H9 (cell line): ENCODE results near the gene PAGE2B. TPM values are rescaled to one million over a fixed set of nuclear protein-coding genes. Genes with fewer than 3 reads are reported as not detected.
"Not testable (repeated sequence)": the region's sequence is repeated elsewhere in the genome, so short reads cannot be mapped to it uniquely, and the experiment has no call there.

Source experiments
- DNase-seq: peaks from one replicate; pipeline ENCODE4 v3.0.0-alpha.2; 2017
- H2AFZ ChIP-seq: one replicate; pipeline ENCODE4 v1.6.1; 2013; ENCODE audit warnings: mild to moderate bottlenecking, low read length, control low read depth, moderate library complexity
- H2AK5ac ChIP-seq: 2 replicates; pipeline ENCODE4 v1.6.1; 2013; ENCODE audit warnings: low read length, control low read depth, mixed read lengths; ENCODE audit not compliant: insufficient read length
- H2BK120ac ChIP-seq: one replicate; pipeline ENCODE4 v1.6.1; 2013; ENCODE audit warnings: low read depth, mild to moderate bottlenecking, low read length, control low read depth, inconsistent platforms; ENCODE audit not compliant: poor library complexity, severe bottlenecking
- H2BK12ac ChIP-seq: 2 replicates; pipeline ENCODE4 v1.6.1; 2013; ENCODE audit warnings: low read length, control low read depth, mixed read lengths, low read depth; ENCODE audit not compliant: insufficient read length
- H2BK15ac ChIP-seq: 2 replicates; pipeline ENCODE4 v1.6.1; 2013; ENCODE audit warnings: low read depth, low read length, control low read depth
- H2BK20ac ChIP-seq: one replicate; pipeline ENCODE4 v1.6.1; 2013; ENCODE audit warnings: low read depth, mild to moderate bottlenecking, low read length, control low read depth, inconsistent platforms; ENCODE audit not compliant: poor library complexity, severe bottlenecking
- H2BK5ac ChIP-seq: 2 replicates; pipeline ENCODE4 v1.6.1; 2013; ENCODE audit warnings: low read length, control low read depth, mixed read lengths; ENCODE audit not compliant: insufficient read length
- H3K14ac ChIP-seq: 2 replicates; pipeline ENCODE4 v1.6.1; 2013; ENCODE audit warnings: low read length, control low read depth; ENCODE audit not compliant: insufficient read depth
- H3K18ac ChIP-seq: 2 replicates; pipeline ENCODE4 v1.6.1; 2013; ENCODE audit warnings: low read depth, mild to moderate bottlenecking, mixed read lengths, low read length, control low read depth; ENCODE audit not compliant: insufficient read length
- H3K23ac ChIP-seq: 2 replicates; pipeline ENCODE4 v1.6.1; 2013; ENCODE audit warnings: low read length, control low read depth, mixed read lengths, low read depth; ENCODE audit not compliant: insufficient read length
- H3K23me2 ChIP-seq: 2 replicates; pipeline ENCODE4 v1.6.1; 2013; ENCODE audit warnings: low read depth, mild to moderate bottlenecking, mixed read lengths, low read length, control low read depth; ENCODE audit not compliant: insufficient read length, poor library complexity, severe bottlenecking
- H3K27ac ChIP-seq: 2 replicates; pipeline ENCODE4 v1.5.1; 2013; ENCODE audit warnings: low read length, control low read depth, mixed read lengths, low read depth; ENCODE audit not compliant: insufficient read length
- H3K27me3 ChIP-seq: 2 replicates; pipeline ENCODE4 v1.6.1; 2013; ENCODE audit warnings: low read length, control low read depth, inconsistent platforms; ENCODE audit not compliant: insufficient read depth
- H3K4ac ChIP-seq: 2 replicates; pipeline ENCODE4 v1.6.1; 2013; ENCODE audit warnings: low read depth, mild to moderate bottlenecking, control low read depth, inconsistent platforms, low read length, moderate library complexity
- H3K4me1 ChIP-seq: 2 replicates; pipeline ENCODE4 v1.6.1; 2013; ENCODE audit warnings: low read length, control low read depth, inconsistent platforms; ENCODE audit not compliant: insufficient read depth
- H3K4me2 ChIP-seq: 2 replicates; pipeline ENCODE4 v1.6.1; 2013; ENCODE audit warnings: low read length, control low read depth, mixed read lengths; ENCODE audit not compliant: insufficient read length, insufficient read depth
- H3K56ac ChIP-seq: 2 replicates; pipeline ENCODE4 v1.6.1; 2013; ENCODE audit warnings: low read depth, mild to moderate bottlenecking, mixed read lengths, low read length, control low read depth; ENCODE audit not compliant: insufficient read length
- H3K79me1 ChIP-seq: 2 replicates; pipeline ENCODE4 v1.6.1; 2013; ENCODE audit warnings: low read depth, mild to moderate bottlenecking, moderate library complexity, low read length, control low read depth, inconsistent platforms; ENCODE audit not compliant: insufficient read depth, poor library complexity, severe bottlenecking
- H3K79me2 ChIP-seq: 2 replicates; pipeline ENCODE4 v1.6.1; 2013; ENCODE audit warnings: low read length, control low read depth, inconsistent platforms; ENCODE audit not compliant: insufficient read depth
- H3K9ac ChIP-seq: 2 replicates; pipeline ENCODE4 v1.6.1; 2013; ENCODE audit warnings: low read length, control low read depth, mixed read lengths; ENCODE audit not compliant: insufficient read length; ENCODE audit errors: extremely low read depth
- H3K9me3 ChIP-seq: one replicate; pipeline ENCODE4 v1.6.1; 2013; ENCODE audit warnings: low read depth, low read length, inconsistent platforms; ENCODE audit not compliant: control insufficient read depth
- H3T11ph ChIP-seq: one replicate; pipeline ENCODE4 v1.6.1; 2013; ENCODE audit warnings: mild to moderate bottlenecking, low read length, control low read depth, inconsistent platforms
- H4K20me1 ChIP-seq: one replicate; pipeline ENCODE4 v1.6.1; 2013; ENCODE audit not compliant: control insufficient read depth, insufficient read length, insufficient read depth
- H4K5ac ChIP-seq: 2 replicates; pipeline ENCODE4 v1.6.1; 2013; ENCODE audit warnings: low read depth, mild to moderate bottlenecking, mixed read lengths, low read length, control low read depth; ENCODE audit not compliant: insufficient read length
- H4K8ac ChIP-seq: replicated peaks from 2 replicates; pipeline ENCODE4 v1.6.1; 2013; ENCODE audit warnings: low read length, control low read depth, mixed read lengths, low read depth; ENCODE audit not compliant: insufficient read length
- H4K91ac ChIP-seq: 2 replicates; pipeline ENCODE4 v1.6.1; 2013; ENCODE audit warnings: low read depth, mild to moderate bottlenecking, moderate library complexity, mixed read lengths, low read length, control low read depth; ENCODE audit not compliant: insufficient read length
- H3K27ac Mint-ChIP-seq, 3 experiments: 2 replicates in 2 of 3; 3 replicates in 1 of 3; pipeline ENCODE4 v1.8.0; 2020 to 2021; ENCODE audit warnings: mixed read lengths in 3 of 3, mild to moderate bottlenecking in 1 of 3, moderate library complexity in 1 of 3
- H3K27me3 Mint-ChIP-seq: 2 replicates; pipeline ENCODE4 v1.8.0; 2021; ENCODE audit warnings: low read depth, mild to moderate bottlenecking, moderate library complexity, mixed read lengths
- H3K36me3 Mint-ChIP-seq, 3 experiments: 2 replicates in 2 of 3; 3 replicates in 1 of 3; pipeline ENCODE4 v1.8.0; 2020 to 2021; ENCODE audit warnings: low read depth in 3 of 3, mixed read lengths in 3 of 3; ENCODE audit not compliant: insufficient read depth in 1 of 3
- H3K4me1 Mint-ChIP-seq, 2 experiments: 2 replicates each; pipeline ENCODE4 v1.8.0; 2020; ENCODE audit warnings: mixed read lengths in 2 of 2
- H3K4me3 Mint-ChIP-seq, 2 experiments: 2 replicates in 1 of 2; 3 replicates in 1 of 2; pipeline ENCODE4 v1.8.0; 2020 to 2021; ENCODE audit warnings: mild to moderate bottlenecking in 2 of 2, mixed read lengths in 2 of 2, moderate library complexity in 1 of 2
- H3K9me3 Mint-ChIP-seq, 2 experiments: 2 replicates in 1 of 2; 3 replicates in 1 of 2; pipeline ENCODE4 v1.8.0; 2020; ENCODE audit warnings: mild to moderate bottlenecking in 2 of 2, mixed read lengths in 2 of 2, moderate library complexity in 1 of 2
- WGBS: extraction: QIAGEN DNeasy Blood & Tissue Kit; methylation state at CpG from one replicate; pipeline ENCODE4 v1.1.7; 2013; ENCODE audit warnings: missing lambda C conversion rate, low lambda C conversion rate, mixed read lengths; ENCODE audit not compliant: insufficient read length; ENCODE audit errors: extremely low coverage; 5-methylcytosine and 5-hydroxymethylcytosine counted together
- total RNA-seq: library from RNA; stranded (reverse); gene quantifications from 2 replicates; pipeline ENCODE4 v1.2.1, GENCODE V29; 2021
- TF ChIP-seq, protein P1 (sequence below): fragments of 200-600 bp; sonication (generic); conservative IDR thresholded peaks from 3 replicates; pipeline ENCODE4 v1.8.0; 2021; ENCODE audit warnings: antibody characterized with exemption, mild to moderate bottlenecking

The PAGE2B gene
- total RNA-seq, 1 experiment from 2014 or later: not detected

DNA sequence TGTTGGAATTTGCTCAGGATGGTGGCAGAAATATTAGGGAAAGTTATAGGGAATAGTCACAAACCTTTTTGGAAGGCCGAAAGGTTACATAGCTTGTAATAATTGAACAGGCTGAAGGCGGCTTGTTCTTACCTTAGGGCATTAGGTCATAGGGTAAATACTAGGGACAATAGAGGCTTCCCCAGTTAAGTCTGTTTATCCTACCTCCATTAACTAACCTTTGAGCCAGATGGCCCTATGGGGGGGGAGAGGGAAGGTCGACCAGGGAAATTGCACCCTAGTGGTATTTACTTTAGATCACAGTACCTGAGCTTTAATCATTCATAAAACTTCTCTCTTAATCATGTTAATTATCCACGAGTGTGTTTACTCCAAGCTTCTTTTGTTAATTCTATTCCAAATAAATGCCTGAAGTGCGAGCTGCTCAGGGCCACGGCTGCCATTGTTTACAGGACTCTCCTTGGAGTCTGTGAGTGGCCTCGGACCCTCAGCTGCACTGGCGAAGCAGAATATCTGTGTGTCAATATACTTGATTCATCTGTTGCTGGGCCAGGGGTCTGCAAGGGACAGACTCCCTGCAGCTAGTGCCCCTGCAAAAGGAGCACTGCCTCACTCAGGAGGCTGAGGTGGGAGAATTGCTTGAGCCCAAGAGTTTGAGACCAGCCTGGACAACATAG is 36.9 kb downstream of the PAGE2B start:
- Mint-ChIP-seq H3K27me3 (peaks cover 4% of the 10 kb centered on the region), H3K9me3 (peaks cover 62 to 81% of the 10 kb centered on the region in 2 experiments), H3K36me3 (peaks cover 0 to 3% (median 0%) of the 10 kb centered on the region in 3 experiments; a peak in 2 of 7 replicates), H3K27ac (no peak overlapping the region), H3K4me3 (no peak overlapping the region), H3K4me1 (0 out of 4 replicates have a peak, but pooled peaks cover 0 to 2% of the 10 kb centered on the region in 2 experiments)
- Histone ChIP-seq H4K5ac (no peak overlapping the region), H3K79me2 (no peaks in the 10 kb centered on the region), H3K18ac (no peak overlapping the region), H4K20me1 (no peaks in the 10 kb centered on the region), H3K9ac (no peak overlapping the region), H2AFZ (no peak overlapping the region), H3K4ac (no peak overlapping the region), H3K56ac (no peak overlapping the region), H3K4me2 (no peak overlapping the region), H2BK5ac (no peak overlapping the region), H3K23ac (no peak overlapping the region), H2BK15ac (no peak overlapping the region), H3K27me3 (no peaks in the 10 kb centered on the region), H3T11ph (no peak overlapping the region), H4K91ac (no peak overlapping the region), H3K23me2 (no peaks in the 10 kb centered on the region), H2BK12ac (no peak overlapping the region), H4K8ac (no peak overlapping the region), H3K4me1 (no peaks in the 10 kb centered on the region), H2AK5ac (no peak overlapping the region), H3K79me1 (no peaks in the 10 kb centered on the region), H2BK120ac (no peak overlapping the region), H3K14ac (no peak overlapping the region), H3K9me3 (peaks cover 23% of the 10 kb centered on the region), H2BK20ac (no peak overlapping the region), H3K27ac (no peak overlapping the region)
- TF ChIP-seq, protein P1, sequence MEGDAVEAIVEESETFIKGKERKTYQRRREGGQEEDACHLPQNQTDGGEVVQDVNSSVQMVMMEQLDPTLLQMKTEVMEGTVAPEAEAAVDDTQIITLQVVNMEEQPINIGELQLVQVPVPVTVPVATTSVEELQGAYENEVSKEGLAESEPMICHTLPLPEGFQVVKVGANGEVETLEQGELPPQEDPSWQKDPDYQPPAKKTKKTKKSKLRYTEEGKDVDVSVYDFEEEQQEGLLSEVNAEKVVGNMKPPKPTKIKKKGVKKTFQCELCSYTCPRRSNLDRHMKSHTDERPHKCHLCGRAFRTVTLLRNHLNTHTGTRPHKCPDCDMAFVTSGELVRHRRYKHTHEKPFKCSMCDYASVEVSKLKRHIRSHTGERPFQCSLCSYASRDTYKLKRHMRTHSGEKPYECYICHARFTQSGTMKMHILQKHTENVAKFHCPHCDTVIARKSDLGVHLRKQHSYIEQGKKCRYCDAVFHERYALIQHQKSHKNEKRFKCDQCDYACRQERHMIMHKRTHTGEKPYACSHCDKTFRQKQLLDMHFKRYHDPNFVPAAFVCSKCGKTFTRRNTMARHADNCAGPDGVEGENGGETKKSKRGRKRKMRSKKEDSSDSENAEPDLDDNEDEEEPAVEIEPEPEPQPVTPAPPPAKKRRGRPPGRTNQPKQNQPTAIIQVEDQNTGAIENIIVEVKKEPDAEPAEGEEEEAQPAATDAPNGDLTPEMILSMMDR: no peak
- no peak for DNase-seq
- no CpG with 5 or more reads among the region's 8 CpGs for WGBS

DNA sequence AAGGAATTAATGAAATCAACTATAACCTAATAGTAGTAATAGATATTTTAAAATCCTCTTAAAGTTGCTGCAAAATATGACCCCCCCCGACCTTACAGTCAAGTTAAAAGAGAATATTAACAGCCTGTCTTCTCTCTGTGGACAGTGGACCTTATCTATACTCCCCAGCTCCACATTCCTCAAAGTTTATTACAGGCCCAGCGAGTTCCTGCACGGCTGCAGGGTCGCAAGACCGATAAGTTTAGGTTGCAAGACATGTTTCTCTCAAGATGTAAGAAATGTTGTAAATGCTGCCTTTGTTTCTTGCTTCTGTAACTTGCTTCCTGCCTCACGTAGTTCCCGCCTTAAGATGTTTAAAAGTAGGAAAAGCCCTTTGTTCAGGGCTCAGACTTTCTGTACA is 41.8 kb downstream of the PAGE2B start:
- H3K27ac ChIP-seq, H4K91ac ChIP-seq, H3K23me2 ChIP-seq, H3K27me3 ChIP-seq, H3K9ac ChIP-seq, H3K14ac ChIP-seq, H3K56ac ChIP-seq, H3K4me2 ChIP-seq, H2BK5ac ChIP-seq, H4K8ac ChIP-seq, H2BK120ac ChIP-seq, H3K23ac ChIP-seq, H3K18ac ChIP-seq, H2AK5ac ChIP-seq, H4K20me1 ChIP-seq, H2BK15ac ChIP-seq, H3K4me3 Mint-ChIP-seq, H3K4me1 Mint-ChIP-seq, H2AFZ ChIP-seq, H3K27me3 Mint-ChIP-seq, H3K79me1 ChIP-seq, H3K4ac ChIP-seq, H3K36me3 Mint-ChIP-seq, H2BK20ac ChIP-seq, H3K79me2 ChIP-seq, H2BK12ac ChIP-seq, H3K27ac Mint-ChIP-seq, DNase-seq, H3K4me1 ChIP-seq, H4K5ac ChIP-seq, H3T11ph ChIP-seq: not testable (repeated sequence)
- H3K9me3 ChIP-seq: peaks cover 43% of the 10 kb centered on the region
- WGBS: no CpG with 5 or more reads among the region's 7 CpGs
- peaks cover 74 to 79% of the 10 kb centered on the region in 2 experiments for H3K9me3 Mint-ChIP-seq
